Neural cell (in vitro differentiated cells): ENCODE measurements around the gene FGF1.

ENCODE experiments used
- EP300 ChIP-seq: fragments of 450-650 bp; conservative IDR thresholded peaks from 2 replicates; pipeline ENCODE4 v1.6.1; 2014; ENCODE audit warnings: antibody characterized with exemption, mild to moderate bottlenecking, moderate library complexity; ENCODE audit not compliant: poor library complexity, severe bottlenecking
- EZH2 ChIP-seq: fragments of 200-600, 300-800 bp; shearing (Covaris generic), sonication (generic); IDR thresholded peaks from 2 replicates; pipeline ENCODE4 v1.6.1; 2014; ENCODE audit warnings: antibody characterized with exemption, low read length, borderline replicate concordance, mild to moderate bottlenecking; ENCODE audit not compliant: insufficient read depth, poor library complexity, severe bottlenecking
- MXI1 ChIP-seq: fragments of 450-650 bp; conservative IDR thresholded peaks from 2 replicates; pipeline ENCODE4 v1.6.1; 2014; ENCODE audit warnings: antibody characterized with exemption, mild to moderate bottlenecking; ENCODE audit not compliant: poor library complexity, severe bottlenecking
- POLR2AphosphoS5 ChIP-seq: IDR thresholded peaks from 2 replicates; pipeline ENCODE4 v1.6.1; 2012
- RAD21 ChIP-seq: fragments of 450-650 bp; conservative IDR thresholded peaks from 2 replicates; pipeline ENCODE4 v1.6.1; 2014; ENCODE audit warnings: antibody characterized with exemption, mild to moderate bottlenecking, moderate library complexity
- TF ChIP-seq, protein P1 (sequence below): fragments of 450-650 bp; IDR thresholded peaks from 2 replicates; pipeline ENCODE4 v1.5.1; 2014; ENCODE audit warnings: antibody characterized with exemption, mild to moderate bottlenecking, moderate library complexity; ENCODE audit not compliant: poor library complexity, severe bottlenecking
- TF ChIP-seq, protein P2 (sequence below): IDR thresholded peaks from 2 replicates; pipeline ENCODE4 v1.6.1; 2012; ENCODE audit warnings: borderline replicate concordance

DNA sequence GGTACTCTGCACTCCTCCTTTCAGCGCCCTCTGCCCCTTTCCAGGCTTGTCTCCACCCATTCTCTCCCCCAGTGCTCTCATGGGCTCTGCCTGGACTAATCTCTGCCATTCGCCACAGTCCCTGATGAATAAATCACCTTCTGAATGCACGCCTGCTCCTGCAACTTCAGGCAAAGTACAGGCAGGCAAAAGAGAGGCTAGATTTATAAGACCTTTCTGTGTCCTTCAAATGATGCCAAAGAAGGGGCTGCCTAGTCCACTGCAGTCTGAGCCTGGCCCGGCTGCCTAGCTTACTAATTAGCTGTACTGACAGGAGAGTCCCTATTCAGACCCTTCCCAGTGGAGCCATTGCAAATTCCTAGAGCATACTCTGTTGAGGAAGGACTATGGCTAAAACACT, 7.4 kb downstream of the FGF1 start:
- TF ChIP-seq RAD21 (no peak), MXI1 (no peak), EZH2 (no peak), POLR2AphosphoS5 (no peak), EP300 (no peak)
- TF ChIP-seq, protein P1, sequence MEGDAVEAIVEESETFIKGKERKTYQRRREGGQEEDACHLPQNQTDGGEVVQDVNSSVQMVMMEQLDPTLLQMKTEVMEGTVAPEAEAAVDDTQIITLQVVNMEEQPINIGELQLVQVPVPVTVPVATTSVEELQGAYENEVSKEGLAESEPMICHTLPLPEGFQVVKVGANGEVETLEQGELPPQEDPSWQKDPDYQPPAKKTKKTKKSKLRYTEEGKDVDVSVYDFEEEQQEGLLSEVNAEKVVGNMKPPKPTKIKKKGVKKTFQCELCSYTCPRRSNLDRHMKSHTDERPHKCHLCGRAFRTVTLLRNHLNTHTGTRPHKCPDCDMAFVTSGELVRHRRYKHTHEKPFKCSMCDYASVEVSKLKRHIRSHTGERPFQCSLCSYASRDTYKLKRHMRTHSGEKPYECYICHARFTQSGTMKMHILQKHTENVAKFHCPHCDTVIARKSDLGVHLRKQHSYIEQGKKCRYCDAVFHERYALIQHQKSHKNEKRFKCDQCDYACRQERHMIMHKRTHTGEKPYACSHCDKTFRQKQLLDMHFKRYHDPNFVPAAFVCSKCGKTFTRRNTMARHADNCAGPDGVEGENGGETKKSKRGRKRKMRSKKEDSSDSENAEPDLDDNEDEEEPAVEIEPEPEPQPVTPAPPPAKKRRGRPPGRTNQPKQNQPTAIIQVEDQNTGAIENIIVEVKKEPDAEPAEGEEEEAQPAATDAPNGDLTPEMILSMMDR = no peak
- TF ChIP-seq, protein P2, sequence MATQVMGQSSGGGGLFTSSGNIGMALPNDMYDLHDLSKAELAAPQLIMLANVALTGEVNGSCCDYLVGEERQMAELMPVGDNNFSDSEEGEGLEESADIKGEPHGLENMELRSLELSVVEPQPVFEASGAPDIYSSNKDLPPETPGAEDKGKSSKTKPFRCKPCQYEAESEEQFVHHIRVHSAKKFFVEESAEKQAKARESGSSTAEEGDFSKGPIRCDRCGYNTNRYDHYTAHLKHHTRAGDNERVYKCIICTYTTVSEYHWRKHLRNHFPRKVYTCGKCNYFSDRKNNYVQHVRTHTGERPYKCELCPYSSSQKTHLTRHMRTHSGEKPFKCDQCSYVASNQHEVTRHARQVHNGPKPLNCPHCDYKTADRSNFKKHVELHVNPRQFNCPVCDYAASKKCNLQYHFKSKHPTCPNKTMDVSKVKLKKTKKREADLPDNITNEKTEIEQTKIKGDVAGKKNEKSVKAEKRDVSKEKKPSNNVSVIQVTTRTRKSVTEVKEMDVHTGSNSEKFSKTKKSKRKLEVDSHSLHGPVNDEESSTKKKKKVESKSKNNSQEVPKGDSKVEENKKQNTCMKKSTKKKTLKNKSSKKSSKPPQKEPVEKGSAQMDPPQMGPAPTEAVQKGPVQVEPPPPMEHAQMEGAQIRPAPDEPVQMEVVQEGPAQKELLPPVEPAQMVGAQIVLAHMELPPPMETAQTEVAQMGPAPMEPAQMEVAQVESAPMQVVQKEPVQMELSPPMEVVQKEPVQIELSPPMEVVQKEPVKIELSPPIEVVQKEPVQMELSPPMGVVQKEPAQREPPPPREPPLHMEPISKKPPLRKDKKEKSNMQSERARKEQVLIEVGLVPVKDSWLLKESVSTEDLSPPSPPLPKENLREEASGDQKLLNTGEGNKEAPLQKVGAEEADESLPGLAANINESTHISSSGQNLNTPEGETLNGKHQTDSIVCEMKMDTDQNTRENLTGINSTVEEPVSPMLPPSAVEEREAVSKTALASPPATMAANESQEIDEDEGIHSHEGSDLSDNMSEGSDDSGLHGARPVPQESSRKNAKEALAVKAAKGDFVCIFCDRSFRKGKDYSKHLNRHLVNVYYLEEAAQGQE = no peak
